Measurements from ENCODE around the gene TNK1.

DNA sequence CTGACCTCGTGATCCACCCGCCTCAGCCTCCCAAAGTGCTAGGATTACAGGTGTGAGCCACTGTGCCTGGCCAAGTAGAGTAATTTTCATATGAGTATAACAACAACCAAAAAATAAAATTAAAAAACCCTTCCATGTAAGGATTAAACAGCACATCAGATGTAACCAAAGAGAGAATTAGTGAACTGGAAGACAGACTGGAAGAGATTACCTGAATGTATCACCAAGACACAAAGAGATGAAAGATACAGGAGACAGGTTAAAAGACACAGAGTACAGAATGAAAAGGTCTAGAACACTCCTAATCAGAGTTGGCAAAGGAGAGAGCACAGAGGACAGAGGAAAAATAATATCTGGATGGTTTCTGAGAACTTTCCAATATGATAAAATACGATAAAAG is 1.8 kb upstream of the TNK1 start:
- TF ChIP-seq CTCF (IDR thresholded peaks at IDR 0.05) = no peak
- no peak for TF ChIP-seq POLR2A (IDR thresholded peaks at IDR 0.05)
